Measurements from ENCODE around the gene C1orf87.

C1orf87 gene

DNA sequence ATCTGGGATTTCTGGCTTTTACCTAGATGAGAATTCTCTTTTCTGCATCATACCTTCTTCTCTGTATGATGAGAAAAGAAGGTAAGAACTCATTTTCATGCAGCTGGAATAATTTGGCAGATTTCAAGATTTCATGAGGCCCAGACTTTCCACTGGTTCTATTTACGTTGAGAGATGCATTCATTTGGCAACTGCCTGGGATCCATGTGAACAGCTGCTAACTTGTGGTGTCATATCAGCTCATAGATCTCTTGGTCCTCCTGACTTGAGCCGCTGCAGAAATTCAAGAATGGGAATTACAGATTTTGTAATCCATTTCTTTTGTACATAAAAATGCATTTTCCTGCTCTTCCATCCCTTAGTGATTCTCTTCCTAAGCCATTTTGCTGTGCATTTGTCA, 17.1 kb upstream of the C1orf87 start:
- no peaks in the 10 kb centered on the region for H3K9me3 ChIP-seq (ENCODE audit: control insufficient read depth, insufficient read depth, low read depth, low read length)
- TF ChIP-seq, protein P1, sequence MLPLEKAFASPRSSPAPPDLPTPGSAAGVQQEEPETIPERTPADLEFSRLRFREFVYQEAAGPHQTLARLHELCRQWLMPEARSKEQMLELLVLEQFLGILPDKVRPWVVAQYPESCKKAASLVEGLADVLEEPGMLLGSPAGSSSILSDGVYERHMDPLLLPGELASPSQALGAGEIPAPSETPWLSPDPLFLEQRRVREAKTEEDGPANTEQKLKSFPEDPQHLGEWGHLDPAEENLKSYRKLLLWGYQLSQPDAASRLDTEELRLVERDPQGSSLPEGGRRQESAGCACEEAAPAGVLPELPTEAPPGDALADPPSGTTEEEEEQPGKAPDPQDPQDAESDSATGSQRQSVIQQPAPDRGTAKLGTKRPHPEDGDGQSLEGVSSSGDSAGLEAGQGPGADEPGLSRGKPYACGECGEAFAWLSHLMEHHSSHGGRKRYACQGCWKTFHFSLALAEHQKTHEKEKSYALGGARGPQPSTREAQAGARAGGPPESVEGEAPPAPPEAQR (tag by site-specific recombination; IDR thresholded peaks at IDR 0.05) = no peak
- TF ChIP-seq ZNF324 (tag by site-specific recombination; IDR thresholded peaks at IDR 0.05) = no peak
- no peak overlapping the region for H3K4me3 ChIP-seq (ENCODE audit: low read depth, low read length)
- no peak overlapping the region for H3K27ac ChIP-seq (ENCODE audit: extremely low read depth, low read depth, low read length)
- CTCF ChIA-PET = no interaction called here
- no peaks in the 10 kb centered on the region for H3K4me1 ChIP-seq (ENCODE audit: control insufficient read depth, insufficient read depth, low read length)
- H3K36me3 ChIP-seq (ENCODE audit: control insufficient read depth in 2 of 2, insufficient read depth in 1 of 2, low read length in 2 of 2) = no peaks in the 10 kb centered on the region
- POLR2A ChIA-PET = no interaction called here

GRCh38 chr1:60088620-60089155, 15.1 kb upstream of the C1orf87 start:
- POLR2A ChIA-PET = no interaction called here
- no peak overlapping the region for H3K27ac ChIP-seq (ENCODE audit: extremely low read depth, low read depth, low read length)
- no peak for TF ChIP-seq ZBTB48 (tag by site-specific recombination; IDR thresholded peaks at IDR 0.05)
- TF ChIP-seq ZNF530 (tag by site-specific recombination; IDR thresholded peaks at IDR 0.05; ENCODE audit: low read depth) = no peak
- no peak for TF ChIP-seq ZBTB10 (tag by site-specific recombination; IDR thresholded peaks at IDR 0.05)
- TF ChIP-seq ZNF830 (tag by site-specific recombination; IDR thresholded peaks at IDR 0.05; ENCODE audit: low read depth) = no peak
- TF ChIP-seq HOXA7 (CRISPR knock-in tag; IDR thresholded peaks at IDR 0.05; ENCODE audit: borderline replicate concordance) = no peak
- no peak for TF ChIP-seq ZNF394 (tag by site-specific recombination; IDR thresholded peaks at IDR 0.05; ENCODE audit: borderline replicate concordance)
- H3K4me1 ChIP-seq (ENCODE audit: control insufficient read depth, insufficient read depth, low read length) = no peaks in the 10 kb centered on the region
- no peak overlapping the region for H3K4me3 ChIP-seq (ENCODE audit: low read depth, low read length)
- H3K9me3 ChIP-seq (ENCODE audit: control insufficient read depth, insufficient read depth, low read depth, low read length) = no peaks in the 10 kb centered on the region
- CTCF ChIA-PET = interaction anchor here (0.5 to 1.7 kb wide), 3 partner anchors 10 to 770 kb away, joined by 3 to 4 read pairs (median 4); no protein-coding TSS in a partner anchor
- no peaks in the 10 kb centered on the region for H3K36me3 ChIP-seq (ENCODE audit: control insufficient read depth in 2 of 2, insufficient read depth in 1 of 2, low read length in 2 of 2)

GRCh38 chr1:60087681-60088080, 14.1 kb upstream of the C1orf87 start:
- no peaks in the 10 kb centered on the region for H3K9me3 ChIP-seq (ENCODE audit: control insufficient read depth, insufficient read depth, low read depth, low read length)
- H3K4me3 ChIP-seq (ENCODE audit: low read depth, low read length) = no peak overlapping the region
- H3K27ac ChIP-seq (ENCODE audit: extremely low read depth, low read depth, low read length) = no peak overlapping the region
- H3K4me1 ChIP-seq (ENCODE audit: control insufficient read depth, insufficient read depth, low read length) = no peaks in the 10 kb centered on the region
- no peaks in the 10 kb centered on the region for H3K36me3 ChIP-seq (ENCODE audit: control insufficient read depth in 2 of 2, insufficient read depth in 1 of 2, low read length in 2 of 2)
- TF ChIP-seq ZNF223 (tag by site-specific recombination; IDR thresholded peaks at IDR 0.05) (no peak), ZNF354C (tag by site-specific recombination; IDR thresholded peaks at IDR 0.05; ENCODE audit: borderline replicate concordance, low read depth) (no peak), ZNF561 (tag by site-specific recombination; IDR thresholded peaks at IDR 0.05; ENCODE audit: borderline replicate concordance) (no peak), ZNF26 (tag by site-specific recombination; IDR thresholded peaks at IDR 0.05) (no peak)
- CTCF ChIA-PET = interaction anchor here (0.7 to 1.7 kb wide), 2 partner anchors 9 to 34 kb away, joined by 3 to 4 read pairs; no protein-coding TSS in a partner anchor
- POLR2A ChIA-PET = no interaction called here

DNA sequence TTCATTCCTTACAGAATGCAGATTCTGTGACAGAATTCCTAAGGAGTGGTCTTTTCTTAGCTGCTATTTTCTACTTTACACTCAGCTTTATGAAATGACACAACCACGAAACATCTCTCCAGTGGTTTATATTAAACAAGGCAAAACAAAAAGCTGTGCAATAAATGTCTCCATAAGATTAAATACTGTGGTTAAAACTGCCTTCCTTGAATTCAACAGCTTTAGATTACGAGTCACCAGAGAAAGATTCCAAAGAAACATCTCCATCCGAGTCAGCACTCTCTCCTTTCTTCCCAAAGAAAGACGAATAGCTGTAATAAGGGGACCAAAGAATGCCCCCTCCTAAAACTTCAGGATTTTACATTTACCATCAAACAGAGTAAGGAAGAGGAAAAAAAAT, 4.6 kb upstream of the C1orf87 start:
- no peak overlapping the region for H3K4me3 ChIP-seq (ENCODE audit: low read depth, low read length)
- H3K9me3 ChIP-seq (ENCODE audit: control insufficient read depth, insufficient read depth, low read depth, low read length) = no peaks in the 10 kb centered on the region
- TF ChIP-seq ZBTB10 (tag by site-specific recombination; IDR thresholded peaks at IDR 0.05) (no peak), YY2 (tag by site-specific recombination; IDR thresholded peaks at IDR 0.05) (no peak)
- TF ChIP-seq, protein P2, sequence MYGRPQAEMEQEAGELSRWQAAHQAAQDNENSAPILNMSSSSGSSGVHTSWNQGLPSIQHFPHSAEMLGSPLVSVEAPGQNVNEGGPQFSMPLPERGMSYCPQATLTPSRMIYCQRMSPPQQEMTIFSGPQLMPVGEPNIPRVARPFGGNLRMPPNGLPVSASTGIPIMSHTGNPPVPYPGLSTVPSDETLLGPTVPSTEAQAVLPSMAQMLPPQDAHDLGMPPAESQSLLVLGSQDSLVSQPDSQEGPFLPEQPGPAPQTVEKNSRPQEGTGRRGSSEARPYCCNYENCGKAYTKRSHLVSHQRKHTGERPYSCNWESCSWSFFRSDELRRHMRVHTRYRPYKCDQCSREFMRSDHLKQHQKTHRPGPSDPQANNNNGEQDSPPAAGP (tag by site-specific recombination; IDR thresholded peaks at IDR 0.05) = no peak
- peaks cover 5% of the 10 kb centered on the region; the same call in 1 of the 2 replicates for H3K4me1 ChIP-seq (ENCODE audit: control insufficient read depth, insufficient read depth, low read length)
- ChIA-PET POLR2A (no interaction called here), CTCF (interaction anchor here (1.0 to 1.2 kb wide), 2 partner anchors 10 to 107 kb away, joined by 4 read pairs; no protein-coding TSS in a partner anchor)
- H3K27ac ChIP-seq (ENCODE audit: extremely low read depth, low read depth, low read length) = no peak overlapping the region
- no peaks in the 10 kb centered on the region for H3K36me3 ChIP-seq (ENCODE audit: control insufficient read depth in 2 of 2, insufficient read depth in 1 of 2, low read length in 2 of 2)

Measured in HEK293 (cell line).